Superior temporal gyrus (tissue), 1 donor: ENCODE results near the gene ZNF841.
"Not testable (repeated sequence)": the region's sequence is repeated elsewhere in the genome, so short reads cannot be mapped to it uniquely, and the experiment has no call there.

Experiments used
- DNase-seq: peaks from one replicate; pipeline ENCODE4 v3.0.0-alpha.2; 2016; ENCODE audit errors: extremely low spot score

The ZNF841 gene

DNA sequence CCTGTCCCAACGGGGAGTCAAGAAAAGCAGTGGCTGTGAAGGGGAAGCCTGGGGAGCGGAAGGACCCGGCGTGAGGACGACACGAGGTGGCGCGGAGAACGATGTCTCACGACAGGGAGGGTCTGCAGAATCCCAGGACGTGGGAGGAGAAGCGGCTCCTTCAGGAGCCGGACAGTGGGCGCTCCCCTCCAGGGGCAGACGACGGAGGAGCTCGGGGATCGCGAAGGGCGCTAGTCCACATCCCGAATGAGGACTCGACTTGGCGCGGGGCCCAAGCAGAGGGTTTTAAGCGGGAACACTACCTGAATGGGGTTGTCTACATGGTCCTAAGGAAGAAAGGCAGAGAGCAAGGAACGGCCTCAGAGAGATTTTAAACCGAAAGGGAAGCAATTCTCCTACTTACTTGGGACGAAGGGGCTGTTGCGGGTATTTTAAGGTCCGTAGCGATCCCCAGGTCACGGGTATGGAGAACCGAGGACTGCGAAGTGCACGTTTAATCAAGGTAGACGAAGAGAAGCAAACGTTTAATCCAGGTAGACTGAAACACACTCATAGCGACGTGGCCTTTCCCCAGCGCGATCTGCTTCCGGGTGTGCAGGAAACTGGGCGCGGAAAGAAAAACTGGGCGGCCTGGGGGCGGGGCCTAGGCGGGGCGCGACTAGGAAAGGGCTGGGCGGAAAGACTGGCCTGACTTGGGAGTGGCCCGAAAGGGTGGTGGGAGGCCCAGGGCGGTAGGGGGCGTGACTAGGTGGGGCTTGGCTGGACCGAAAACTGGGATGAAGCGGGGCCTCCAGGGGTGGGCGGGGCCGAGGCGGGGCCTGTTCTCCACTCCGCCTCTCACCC lies at the start of gene ZNF841:
TSS of gene ZNF841 (minus strand) at position 594 of the 843 bp plus-strand sequence. CDS start 10,964 bp downstream, outside the sequence.
- peak; percentile 87 for DNase-seq

DNA sequence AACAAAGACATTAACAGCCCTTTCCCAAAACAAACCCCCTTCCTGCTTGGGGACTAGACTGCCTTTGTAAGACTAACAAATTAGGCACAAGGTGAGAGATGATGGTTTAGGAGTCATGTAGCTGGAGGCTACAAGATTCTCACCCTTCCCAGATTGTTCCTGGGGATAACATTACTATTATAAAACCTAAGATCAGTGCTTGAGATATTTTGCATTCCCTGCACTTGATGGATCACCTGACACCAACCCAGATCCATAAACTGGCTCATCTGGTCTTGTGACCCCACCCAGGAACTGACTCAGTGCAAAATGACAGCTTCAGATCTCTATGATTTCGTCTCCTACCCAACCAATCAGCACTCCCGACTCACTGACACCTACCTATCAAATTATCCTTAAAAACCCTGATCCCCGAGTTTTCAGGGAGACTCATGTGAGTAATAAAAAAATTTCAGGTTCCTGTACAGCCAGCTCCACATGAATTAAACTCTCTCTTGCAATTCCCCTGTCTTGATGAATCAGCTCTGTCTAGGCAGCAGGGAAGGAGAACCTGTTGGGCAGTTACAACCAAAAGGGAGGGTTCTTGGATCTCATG lies 46.5 kb upstream of the ZNF841 start:
- no peak for DNase-seq

DNA sequence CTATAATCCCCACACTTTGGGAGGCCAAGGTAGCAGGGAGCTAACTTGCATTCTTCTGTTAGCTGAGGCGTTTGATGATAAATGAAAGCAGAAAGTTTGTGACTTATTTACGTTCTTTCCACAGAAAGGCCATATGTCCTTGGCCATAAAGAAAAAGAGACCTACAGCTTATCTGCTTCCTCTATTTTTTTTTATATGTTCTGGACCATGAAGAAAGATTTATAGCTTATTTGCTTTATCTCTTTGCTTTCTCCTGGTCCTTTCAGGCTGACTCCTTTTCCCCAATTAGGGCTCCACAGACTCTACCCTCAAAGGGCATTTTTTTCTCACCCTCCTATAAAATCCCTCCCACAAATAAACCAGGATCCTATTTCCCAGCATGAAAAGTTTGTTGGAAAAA lies 45.6 kb upstream of the ZNF841 start:
- DNase-seq, result no peak

DNA sequence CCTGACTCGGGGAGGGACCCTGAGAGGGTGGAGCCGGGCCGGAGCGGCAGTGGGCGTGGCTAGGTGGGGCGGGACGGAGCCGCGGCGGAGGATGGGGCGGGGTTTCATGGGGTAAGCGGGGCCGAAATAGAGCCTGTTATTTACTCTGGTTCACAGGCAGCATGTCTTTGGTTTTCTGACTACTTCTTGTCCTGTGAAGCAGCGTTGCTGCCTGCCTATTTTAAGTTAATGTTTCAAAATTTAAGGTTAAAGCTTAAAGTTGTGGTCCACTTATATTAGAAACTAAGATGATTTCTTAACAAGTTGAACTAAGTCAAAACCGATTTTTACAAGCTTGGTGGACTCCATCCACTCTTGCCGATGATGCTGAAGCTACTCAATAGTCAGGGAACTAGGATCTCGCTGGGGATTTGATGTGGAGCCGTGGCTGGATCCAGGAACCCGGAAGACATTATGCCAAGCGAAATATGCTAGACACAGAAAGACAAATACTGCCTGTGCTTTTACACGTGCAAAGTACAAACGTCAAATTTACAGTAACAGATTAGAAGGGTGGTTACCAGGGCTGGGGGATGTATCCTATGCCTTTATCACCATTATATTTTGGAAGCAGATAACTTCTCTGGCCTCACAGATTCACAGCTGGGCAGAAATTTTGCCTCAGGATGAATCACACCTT lies 44.6 kb upstream of the ZNF841 start:
- DNase-seq, result no peak

DNA sequence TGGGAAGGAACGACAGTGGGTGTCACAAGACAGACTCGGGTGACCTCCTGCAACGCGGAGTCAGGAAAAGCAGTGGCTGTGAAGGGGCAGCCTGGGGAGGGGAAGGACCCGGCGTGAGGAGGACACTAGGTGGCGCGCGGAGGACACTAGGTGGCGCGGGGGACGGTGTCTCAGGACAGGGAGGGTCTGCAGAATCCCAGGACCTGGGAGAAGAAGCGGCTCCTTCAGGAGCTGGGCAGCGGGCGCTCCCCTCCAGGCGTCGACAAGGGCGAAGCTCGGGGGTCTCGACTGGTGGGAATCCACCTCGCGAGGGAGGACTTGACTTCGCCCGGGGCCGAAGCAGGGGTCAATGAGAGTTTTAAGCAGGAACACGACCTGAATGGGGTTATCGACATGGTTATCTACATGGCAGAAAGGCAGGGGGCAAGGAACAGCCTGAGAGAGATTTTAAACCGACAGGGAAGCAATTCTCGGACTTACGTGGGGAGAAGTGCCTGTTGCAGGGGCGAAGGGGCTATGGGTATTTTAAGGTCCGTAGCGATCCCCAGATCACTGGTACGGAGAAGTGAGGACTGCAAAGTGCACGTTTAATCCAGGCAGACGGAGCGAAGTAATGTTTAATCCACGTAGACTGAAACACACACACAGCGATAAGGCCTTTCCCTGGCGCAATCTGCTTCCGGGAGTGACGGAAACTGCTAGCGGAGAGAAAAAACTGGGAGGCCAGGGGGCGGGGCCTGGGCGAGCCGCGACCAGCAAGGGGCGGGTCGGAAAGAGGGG lies 43.9 kb upstream of the ZNF841 start, which contains the start of gene ZNF616:
TSS of gene ZNF616 (minus strand) at position 687 of the 780 bp plus-strand sequence. CDS start 9,426 bp downstream, outside the sequence.
- peak; percentile 95 for DNase-seq

DNA sequence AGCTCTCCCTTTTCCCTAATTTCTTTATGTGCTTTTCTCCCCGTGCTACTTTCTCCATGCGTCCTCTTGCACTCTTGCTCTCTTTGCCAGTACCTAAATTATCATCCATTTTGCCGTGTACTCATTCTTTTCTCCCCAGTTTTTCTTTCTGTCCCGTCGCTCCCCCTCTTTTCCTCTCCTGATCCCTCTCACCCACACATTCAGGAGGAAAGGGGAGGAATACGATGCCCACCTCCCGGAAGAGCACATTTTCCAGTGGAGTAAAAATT lies 43.4 kb upstream of the ZNF841 start:
- DNase-seq, result no peak

DNA sequence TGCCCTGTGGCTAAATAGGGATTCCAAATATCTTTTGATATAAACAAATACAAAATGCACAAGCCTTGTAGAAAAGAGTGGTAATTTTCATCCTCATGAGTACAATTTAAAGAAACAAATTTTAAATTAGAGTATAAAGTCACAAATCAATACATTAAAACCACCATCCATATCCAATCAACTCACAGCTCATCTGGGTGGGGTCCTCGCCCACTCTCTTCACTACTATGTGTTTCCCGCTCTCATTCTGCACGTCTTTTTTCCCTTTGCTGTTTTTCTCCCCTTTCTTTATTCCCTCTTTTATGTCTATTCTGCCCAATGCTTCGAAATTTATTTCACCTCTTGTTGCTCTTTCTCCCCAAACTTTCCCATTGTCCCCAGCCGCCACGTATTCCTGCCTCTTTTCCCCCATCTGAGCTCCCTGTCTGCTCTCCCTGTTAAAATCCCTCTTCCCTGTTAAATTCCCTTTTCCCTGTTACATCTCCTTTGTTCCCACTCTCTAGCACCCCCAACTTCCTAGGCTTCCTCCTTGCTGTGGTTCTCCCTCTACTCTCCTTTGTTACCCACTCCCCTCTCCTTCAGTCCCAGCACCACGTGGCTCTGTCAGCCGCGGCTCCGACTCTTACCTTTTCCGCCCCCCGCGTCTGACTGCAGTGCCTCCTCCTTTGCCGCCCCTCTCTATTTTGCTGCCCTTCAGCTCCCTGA lies 42.9 kb upstream of the ZNF841 start:
- no peak for DNase-seq

DNA sequence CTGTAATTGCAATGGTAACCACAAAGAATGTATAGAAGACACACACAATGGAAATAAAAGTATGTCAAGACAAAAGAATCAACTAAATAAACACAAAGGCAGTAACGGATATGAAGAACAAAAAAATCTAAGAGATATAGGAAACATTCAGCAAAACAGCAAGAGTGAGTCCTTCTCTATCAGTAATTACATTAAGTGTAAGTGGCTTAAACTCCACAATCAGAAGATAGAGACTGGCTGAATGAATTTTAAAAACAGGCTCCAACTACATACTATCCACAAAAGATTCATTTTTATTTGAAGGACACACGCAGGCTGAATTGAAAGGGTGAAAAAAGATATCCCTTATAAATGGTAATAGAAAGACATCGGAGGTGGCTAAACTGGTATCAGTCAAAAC lies 24.7 kb upstream of the ZNF841 start:
- no peak for DNase-seq

DNA sequence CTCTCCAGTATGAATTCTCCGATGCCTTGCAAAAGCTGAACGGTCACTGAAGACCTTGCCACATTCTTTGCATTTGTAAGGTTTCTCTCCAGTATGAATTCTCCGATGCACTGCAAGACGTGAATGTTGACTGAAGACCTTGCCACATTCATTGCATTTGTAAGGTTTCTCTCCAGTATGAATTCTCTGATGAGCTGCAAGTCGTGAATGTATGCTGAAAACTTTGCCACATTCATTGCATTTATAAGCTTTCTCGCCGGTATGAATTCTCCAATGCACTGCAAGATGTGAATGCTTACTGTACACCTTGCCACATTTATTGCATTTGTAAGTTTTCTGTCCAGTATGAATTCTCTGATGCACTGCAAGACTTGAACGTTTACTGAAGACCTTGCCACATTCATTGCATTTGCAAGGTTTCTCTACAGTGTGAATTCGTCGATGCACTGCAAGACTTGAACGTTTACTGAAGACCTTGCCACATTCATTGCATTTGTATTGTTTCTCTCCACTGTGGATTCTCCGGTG lies 20.0 kb upstream of the ZNF841 start:
- no peak for DNase-seq

DNA sequence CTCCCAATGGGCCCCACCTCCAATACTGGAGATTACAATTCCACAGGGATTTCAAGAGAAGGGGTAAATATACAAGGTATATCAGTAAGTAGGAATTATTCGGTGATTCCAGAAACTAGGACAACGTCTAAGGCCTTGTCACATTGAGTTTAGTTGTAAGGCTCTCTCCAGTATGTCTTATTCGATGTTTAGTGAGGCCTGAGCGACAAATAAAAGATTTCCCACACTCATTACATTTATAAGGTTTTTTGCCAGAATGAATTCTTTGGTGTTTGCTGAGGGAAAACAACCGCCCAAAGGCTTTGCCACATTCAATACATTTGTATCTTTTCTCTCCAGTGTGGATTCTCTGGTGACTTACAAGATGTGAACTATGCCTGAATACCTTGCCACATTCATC lies 19.1 kb upstream of the ZNF841 start:
- DNase-seq, result no peak

DNA sequence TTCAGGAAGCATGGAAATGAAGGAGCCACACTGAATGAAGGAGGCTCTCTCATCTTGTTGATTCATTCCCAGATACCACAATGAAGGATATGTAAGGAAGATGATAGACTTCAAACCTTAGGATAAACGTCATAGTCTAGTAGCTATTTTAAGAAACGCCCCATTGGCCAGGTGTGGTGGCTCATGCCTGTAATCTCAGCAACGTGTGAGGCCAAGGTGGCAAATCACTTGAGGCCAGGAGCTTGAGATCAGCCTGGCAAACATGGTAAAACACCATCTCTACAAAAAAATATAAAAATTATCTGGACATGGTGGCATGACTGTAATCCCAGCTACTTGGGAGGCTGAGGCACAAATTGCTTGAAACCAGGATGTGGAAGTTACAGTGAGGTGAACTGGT lies 17.1 kb upstream of the ZNF841 start:
- DNase-seq, result no peak

DNA sequence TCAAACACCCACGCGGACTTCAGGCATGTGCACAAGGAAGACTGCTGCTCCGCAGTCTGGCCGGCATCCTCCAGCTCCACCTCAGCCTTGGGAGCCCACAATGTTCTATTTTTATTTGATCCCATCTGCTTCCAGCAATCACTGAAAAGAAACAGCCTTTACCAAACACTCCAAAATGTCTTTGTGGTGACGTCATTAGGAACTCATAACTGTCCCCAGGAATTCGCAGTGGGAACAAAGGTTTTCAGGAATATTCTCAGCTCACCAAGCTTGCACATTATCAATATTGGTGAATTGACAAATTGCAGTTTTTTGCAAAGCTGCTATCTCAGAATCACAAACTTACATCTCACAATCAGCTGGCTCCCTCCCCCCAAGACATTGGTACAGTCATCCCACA lies 15.2 kb upstream of the ZNF841 start:
- no peak for DNase-seq

DNA sequence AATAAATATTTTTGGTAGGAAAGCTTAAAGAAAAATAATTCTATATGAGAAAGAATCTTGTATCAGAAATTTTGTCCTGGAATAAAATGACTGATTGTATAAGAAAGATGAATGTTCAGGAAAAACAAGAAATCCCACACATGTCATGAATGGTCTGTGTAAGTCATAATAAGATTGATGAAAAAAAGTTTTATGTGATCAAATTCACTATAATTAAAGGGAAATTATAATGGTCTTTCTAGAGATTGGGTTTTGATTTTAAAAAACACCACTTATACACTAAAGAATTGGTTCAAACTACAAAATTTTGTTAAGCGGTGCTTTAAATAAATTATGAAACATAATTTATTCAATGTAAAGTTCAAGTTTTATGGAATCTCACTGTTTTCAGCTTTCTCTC lies 7.2 kb upstream of the ZNF841 start:
- no peak for DNase-seq

DNA sequence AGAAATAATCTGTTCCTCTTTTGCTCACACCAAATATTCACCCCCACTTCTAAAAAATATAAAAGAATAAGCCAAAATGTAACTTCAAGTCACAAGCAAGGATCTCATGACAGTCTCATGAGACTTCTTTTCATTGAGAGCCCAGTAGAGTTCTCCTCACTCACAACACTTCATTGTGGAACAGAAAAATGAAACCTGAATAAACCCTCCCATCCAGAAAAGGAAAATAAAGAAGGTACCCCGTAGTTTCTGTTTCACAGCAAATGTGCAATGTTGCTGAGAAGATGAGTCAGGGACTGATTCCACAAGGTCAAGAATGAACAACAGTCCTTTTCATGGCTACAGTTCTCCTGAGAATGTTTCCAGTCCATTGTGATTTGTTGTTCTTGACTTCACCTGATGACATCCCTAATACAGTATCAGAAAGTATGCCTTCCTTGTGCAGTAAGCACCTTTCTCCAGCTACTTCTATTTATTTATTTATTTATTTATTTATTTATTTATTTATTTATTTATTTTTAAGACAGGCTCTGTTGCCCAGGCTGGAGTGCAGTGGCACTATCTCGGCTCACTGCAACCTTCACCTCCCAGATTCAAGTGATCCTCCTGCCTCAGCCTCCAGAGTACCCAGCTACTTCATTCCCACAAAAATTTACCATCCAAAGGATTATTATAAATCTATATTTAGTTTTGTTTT lies 6.4 kb upstream of the ZNF841 start:
- no peak for DNase-seq

DNA sequence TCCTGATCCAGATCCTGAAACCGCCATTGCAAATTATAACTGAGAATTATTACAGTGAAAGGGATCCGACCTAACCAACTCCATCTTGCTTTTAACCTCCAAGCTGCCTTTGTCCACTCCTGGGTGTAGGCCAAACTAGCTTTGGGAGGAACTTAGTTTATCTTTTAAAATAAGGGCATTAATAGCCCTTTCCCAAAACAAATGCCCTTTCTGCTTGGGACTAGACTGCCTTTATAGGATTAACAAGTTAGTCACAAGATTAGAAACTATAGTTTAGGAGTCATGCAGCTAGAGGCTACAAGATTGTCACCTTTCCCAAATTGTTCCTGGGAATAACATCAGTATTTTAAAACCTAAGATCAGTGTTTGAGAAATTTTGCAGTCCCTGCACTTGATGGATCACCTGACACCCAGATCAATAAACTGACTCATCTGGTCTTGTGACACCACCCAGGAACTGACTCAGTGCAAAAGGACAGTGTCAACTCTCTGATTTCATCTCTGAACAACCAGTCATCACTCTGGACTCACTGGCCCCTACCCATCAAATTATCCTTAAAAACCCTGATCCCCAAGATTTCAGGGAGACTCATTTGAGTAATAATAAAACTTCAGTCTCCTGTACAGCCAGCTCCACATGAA lies 4.1 kb upstream of the ZNF841 start:
- no peak for DNase-seq

DNA sequence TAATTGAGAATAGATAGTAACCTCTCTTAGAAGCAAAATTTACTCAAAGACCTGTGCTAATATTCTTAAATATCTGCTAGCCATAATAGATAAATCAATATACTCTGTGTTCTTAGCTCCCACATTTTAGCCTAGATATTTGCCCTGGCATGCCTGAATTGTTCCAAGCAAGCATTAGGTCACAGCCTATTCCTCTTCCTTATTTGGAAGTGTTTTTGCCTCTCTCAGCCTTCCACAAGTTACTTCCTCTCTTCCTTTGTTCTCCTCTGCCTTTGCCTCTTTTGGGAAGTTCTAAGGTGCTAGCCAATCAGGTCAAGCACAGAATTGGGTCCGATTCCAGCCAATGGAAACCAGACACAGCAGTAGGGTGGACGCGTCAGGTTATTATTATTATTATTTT lies 851 bp upstream of the ZNF841 start:
- DNase-seq, result not testable (repeated sequence)

DNA sequence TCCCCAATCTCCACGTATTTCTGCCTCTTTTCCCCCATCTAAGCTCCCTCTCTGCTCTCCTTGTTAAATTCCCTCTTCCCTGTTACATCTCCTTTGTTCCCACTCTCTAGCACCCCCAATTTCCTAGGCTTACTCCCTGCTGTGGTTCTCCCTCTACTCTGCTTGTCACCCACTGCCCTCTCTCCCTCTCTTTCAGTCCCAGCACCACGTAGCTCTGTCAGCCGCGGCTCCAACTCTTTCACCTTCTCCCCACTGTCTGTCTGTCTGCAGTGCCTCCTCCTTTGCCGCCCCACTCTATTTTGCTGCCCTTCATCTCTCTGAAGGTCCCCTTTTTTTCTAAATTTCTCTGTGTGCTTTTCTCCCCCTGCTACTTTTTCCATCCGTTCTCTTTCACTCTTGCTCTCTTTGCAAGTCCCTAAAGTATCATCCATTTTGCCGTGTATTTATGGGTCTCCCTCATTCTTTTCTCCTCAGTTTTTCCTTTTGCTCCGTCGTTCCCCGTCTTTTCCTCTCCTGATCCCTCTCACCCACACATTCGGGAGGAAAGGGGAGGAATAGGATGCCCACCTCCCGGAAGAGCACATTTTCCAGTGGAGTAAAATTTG lies 937 bp downstream of the ZNF841 start:
- DNase-seq, result no peak

DNA sequence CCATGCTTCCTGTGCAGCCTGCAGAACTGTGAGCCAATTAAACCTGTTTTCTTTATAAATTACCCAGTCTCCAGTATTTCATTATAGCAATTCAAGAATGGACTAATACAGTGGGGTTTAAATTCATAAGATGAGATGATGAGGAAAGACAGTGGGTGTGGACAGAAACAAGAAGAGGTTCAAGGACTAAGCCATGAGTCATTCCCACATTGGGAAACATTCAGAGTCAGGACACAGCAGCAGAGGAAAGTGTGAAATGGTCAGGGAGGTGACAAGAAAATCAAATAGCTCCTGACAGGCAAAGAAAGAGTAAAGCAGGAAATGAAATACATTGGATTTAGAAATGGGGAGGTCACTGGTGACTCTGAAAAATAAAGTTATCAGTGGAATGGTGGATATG lies 9.1 kb downstream of the ZNF841 start:
- no peak for DNase-seq

DNA sequence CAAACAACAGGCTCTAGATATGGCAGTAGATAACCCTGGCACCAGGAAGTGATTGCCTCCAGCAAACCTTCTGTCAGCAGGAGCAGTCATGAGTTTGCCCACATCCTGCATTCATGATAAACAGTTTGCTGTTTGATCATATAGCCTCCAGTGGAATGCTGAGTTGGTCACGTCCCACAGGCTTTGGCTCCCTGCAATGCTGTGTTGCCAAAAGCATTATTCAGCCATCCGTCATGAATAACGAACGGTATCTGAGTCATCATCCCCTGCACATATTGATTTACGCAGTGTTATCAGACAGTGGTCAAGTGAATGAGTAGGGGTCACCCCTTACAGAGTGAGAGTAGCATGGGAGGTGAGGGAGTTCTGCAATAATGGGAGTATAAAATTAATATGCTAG lies 25.1 kb downstream of the ZNF841 start:
- no peak for DNase-seq

DNA sequence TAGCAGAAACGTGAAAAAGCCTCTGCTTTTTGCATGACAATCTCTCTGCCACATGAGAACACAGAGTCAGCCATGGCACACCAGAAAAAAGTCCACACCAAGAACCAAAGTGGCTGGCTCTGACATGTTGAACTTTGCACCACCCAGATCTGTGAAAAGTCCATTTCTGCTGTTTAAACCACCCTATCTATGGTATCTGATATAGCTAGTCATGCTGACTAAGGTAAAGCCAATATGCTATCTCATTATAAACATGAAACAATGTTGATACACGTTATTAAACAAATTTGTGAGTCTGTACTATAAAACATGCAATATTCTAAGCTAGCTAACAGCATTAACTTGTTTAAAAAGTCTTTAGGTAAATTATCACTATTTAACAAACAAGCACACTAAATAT lies 25.9 kb downstream of the ZNF841 start:
- no peak for DNase-seq
